Liver (tissue), 9 donors: Measurements from ENCODE around the gene PPP4R3A. TPM values are rescaled to one million over a fixed set of nuclear protein-coding genes. Genes with fewer than 3 reads are reported as not detected.

Experiments used
- DNase-seq: peaks from one replicate; pipeline ENCODE4 v3.0.0-alpha.2; 2017; ENCODE audit warnings: low spot score
- H3K27ac ChIP-seq, 2 donors: one replicate each; pipeline ENCODE4 v1.7.0; 2013; ENCODE audit warnings: inconsistent platforms in 2 of 2, low read length in 2 of 2, control low read depth in 1 of 2, low read depth in 1 of 2, mild to moderate bottlenecking in 1 of 2
- H3K27me3 ChIP-seq, 4 donors: one replicate each; pipeline versions ENCODE4 v1.6.1 to v1.7.0; 2013; ENCODE audit warnings: low read length in 3 of 4, inconsistent platforms in 1 of 4, mild to moderate bottlenecking in 1 of 4, moderate library complexity in 1 of 4; ENCODE audit not compliant: control insufficient read depth in 4 of 4, insufficient read depth in 4 of 4
- H3K36me3 ChIP-seq, 4 donors: one replicate each; pipeline versions ENCODE4 v1.6.1 to v1.7.0; 2013; ENCODE audit warnings: low read length in 3 of 4, mild to moderate bottlenecking in 3 of 4, low read depth in 1 of 4, moderate library complexity in 1 of 4; ENCODE audit not compliant: control insufficient read depth in 4 of 4, insufficient read depth in 3 of 4
- H3K4me1 ChIP-seq, 4 donors: one replicate each; pipeline versions ENCODE4 v1.6.1 to v1.7.0; 2013; ENCODE audit warnings: low read length in 3 of 4, mild to moderate bottlenecking in 3 of 4, moderate library complexity in 1 of 4; ENCODE audit not compliant: control insufficient read depth in 4 of 4, insufficient read depth in 4 of 4
- H3K4me3 ChIP-seq, 3 donors: one replicate each; pipeline versions ENCODE4 v1.6.1 to v1.7.0; 2013; ENCODE audit warnings: low read length in 3 of 3, control low read depth in 1 of 3, low read depth in 1 of 3, mild to moderate bottlenecking in 1 of 3
- H3K9ac ChIP-seq, 2 donors: one replicate each; pipeline ENCODE4 v1.7.0; 2013; ENCODE audit warnings: low read length in 2 of 2, mild to moderate bottlenecking in 2 of 2, moderate library complexity in 2 of 2, control low read depth in 1 of 2, low read depth in 1 of 2
- H3K9me3 ChIP-seq, 4 donors: one replicate each; pipeline versions ENCODE4 v1.6.1 to v1.7.0; 2013; ENCODE audit warnings: low read length in 3 of 4; ENCODE audit not compliant: control insufficient read depth in 4 of 4
- EGR1 ChIP-seq, 2 donors: IDR thresholded peaks; 2 replicates each; pipeline ENCODE4 v1.6.1; 2016 to 2018; ENCODE audit warnings: antibody characterized with exemption in 2 of 2, low read depth in 2 of 2
- FOXA1 ChIP-seq: IDR thresholded peaks from 2 replicates; pipeline ENCODE4 v1.6.1; 2016; ENCODE audit warnings: antibody characterized with exemption
- FOXA2 ChIP-seq: IDR thresholded peaks from 2 replicates; pipeline ENCODE4 v1.6.1; 2016; ENCODE audit warnings: antibody characterized with exemption
- GABPA ChIP-seq, 2 donors: IDR thresholded peaks in 1 of 2; conservative IDR thresholded peaks in 1 of 2; 2 replicates each; pipeline ENCODE4 v1.6.1; 2016; ENCODE audit warnings: antibody characterized with exemption in 2 of 2, mild to moderate bottlenecking in 1 of 2, moderate library complexity in 1 of 2
- HNF4A ChIP-seq, 2 donors: conservative IDR thresholded peaks; 2 replicates each; pipeline ENCODE4 v1.6.1; 2016; ENCODE audit warnings: antibody characterized with exemption in 2 of 2, mild to moderate bottlenecking in 2 of 2
- HNF4G ChIP-seq: IDR thresholded peaks from 2 replicates; pipeline ENCODE4 v1.6.1; 2016; ENCODE audit warnings: antibody characterized with exemption
- JUND ChIP-seq, 2 donors: IDR thresholded peaks; 2 replicates each; pipeline ENCODE4 v1.6.1; 2016; ENCODE audit warnings: antibody characterized with exemption in 2 of 2
- MAX ChIP-seq: IDR thresholded peaks from 2 replicates; pipeline ENCODE4 v1.6.1; 2016; ENCODE audit warnings: antibody characterized with exemption
- NR2F2 ChIP-seq: IDR thresholded peaks from 2 replicates; pipeline ENCODE4 v1.6.1; 2016; ENCODE audit warnings: antibody characterized with exemption
- RAD21 ChIP-seq, 2 donors: IDR thresholded peaks; 2 replicates each; pipeline ENCODE4 v1.6.1; 2016; ENCODE audit warnings: antibody characterized with exemption in 2 of 2, mild to moderate bottlenecking in 2 of 2
- RXRA ChIP-seq, 2 donors: IDR thresholded peaks; 2 replicates each; pipeline ENCODE4 v1.6.1; 2017 to 2018; ENCODE audit warnings: antibody characterized with exemption in 2 of 2, mild to moderate bottlenecking in 1 of 2
- TAF1 ChIP-seq: conservative IDR thresholded peaks from 2 replicates; pipeline ENCODE4 v1.6.1; 2016; ENCODE audit warnings: antibody characterized with exemption, mild to moderate bottlenecking
- YY1 ChIP-seq: IDR thresholded peaks from 2 replicates; pipeline ENCODE4 v1.6.1; 2016; ENCODE audit warnings: antibody characterized with exemption, mild to moderate bottlenecking
- ZBTB33 ChIP-seq: IDR thresholded peaks from 2 replicates; pipeline ENCODE4 v1.6.1; 2016; ENCODE audit warnings: antibody characterized with exemption
- WGBS: extraction: QIAGEN DNeasy Blood & Tissue Kit; methylation state at CpG from one replicate; pipeline ENCODE4 v1.1.7; 2013; 5-methylcytosine and 5-hydroxymethylcytosine counted together
- polyA plus RNA-seq, 2 donors: library from polyadenylated mRNA; stranded (reverse) in 1 of 2; unstranded in 1 of 2; fragments of 200-250 nt in 1 of 2; fragments of >200 nt in 1 of 2; fragmentation: Nextera tagmentation in 1 of 2; extraction: Ambion mirVana in 1 of 2; gene quantifications; one replicate each; pipeline versions ENCODE4 v1.2.1 to v1.2.3, GENCODE V29; 2013 to 2015
- total RNA-seq, 2 donors: library from RNA; depleted of rRNA; stranded (reverse); fragments of >200 nt; gene quantifications; one replicate each; pipeline ENCODE4 v1.2.3, GENCODE V29; 2014
- TF ChIP-seq, protein P1 (sequence below): IDR thresholded peaks from 2 replicates; pipeline ENCODE4 v1.6.1; 2016; ENCODE audit warnings: antibody characterized with exemption, mild to moderate bottlenecking
- TF ChIP-seq, protein P2 (sequence below): fragments of 150-350 bp; IDR thresholded peaks from 2 replicates; pipeline ENCODE4 v1.5.1; 2017; ENCODE audit warnings: improper control_type of control experiment, low read depth, low read length; ENCODE audit not compliant: missing input control
- TF ChIP-seq, protein P3 (sequence below): IDR thresholded peaks from 2 replicates; pipeline ENCODE4 v1.6.1; 2016; ENCODE audit warnings: antibody characterized with exemption
- donor health status: healthy.
- donor health status: healthy.
- donor health status: healthy.
- donor health status: healthy.
- donor health status: healthy.

The PPP4R3A gene
- total and polyA plus RNA-seq, 4 donors, result 18.7 to 63.3 (median 42.5) TPM

DNA sequence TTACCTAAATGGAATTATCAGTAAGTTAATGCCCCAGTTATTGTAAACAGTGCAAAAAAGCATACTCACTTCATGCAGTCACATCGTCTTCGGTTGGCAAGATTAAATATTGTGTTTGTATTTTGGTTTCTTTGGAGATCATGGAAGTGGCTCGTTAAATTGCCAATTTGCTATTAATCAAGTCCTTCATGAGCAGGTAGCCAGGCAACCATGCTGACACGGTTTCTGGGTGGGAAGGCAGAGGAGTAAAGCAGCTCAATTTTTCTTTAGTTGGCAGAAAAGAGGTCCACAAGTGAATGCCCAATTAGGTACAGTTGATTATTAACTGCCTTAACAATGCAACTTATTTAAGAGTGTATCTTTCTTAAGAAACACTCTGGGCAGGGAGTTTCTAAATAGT, 43.9 kb downstream of the PPP4R3A start:
- no peak overlapping the region for H3K4me3 ChIP-seq
- no peak overlapping the region for H3K27ac ChIP-seq
- no peak for DNase-seq
- no peaks in the 10 kb centered on the region for H3K27me3 ChIP-seq
- TF ChIP-seq, protein P1, sequence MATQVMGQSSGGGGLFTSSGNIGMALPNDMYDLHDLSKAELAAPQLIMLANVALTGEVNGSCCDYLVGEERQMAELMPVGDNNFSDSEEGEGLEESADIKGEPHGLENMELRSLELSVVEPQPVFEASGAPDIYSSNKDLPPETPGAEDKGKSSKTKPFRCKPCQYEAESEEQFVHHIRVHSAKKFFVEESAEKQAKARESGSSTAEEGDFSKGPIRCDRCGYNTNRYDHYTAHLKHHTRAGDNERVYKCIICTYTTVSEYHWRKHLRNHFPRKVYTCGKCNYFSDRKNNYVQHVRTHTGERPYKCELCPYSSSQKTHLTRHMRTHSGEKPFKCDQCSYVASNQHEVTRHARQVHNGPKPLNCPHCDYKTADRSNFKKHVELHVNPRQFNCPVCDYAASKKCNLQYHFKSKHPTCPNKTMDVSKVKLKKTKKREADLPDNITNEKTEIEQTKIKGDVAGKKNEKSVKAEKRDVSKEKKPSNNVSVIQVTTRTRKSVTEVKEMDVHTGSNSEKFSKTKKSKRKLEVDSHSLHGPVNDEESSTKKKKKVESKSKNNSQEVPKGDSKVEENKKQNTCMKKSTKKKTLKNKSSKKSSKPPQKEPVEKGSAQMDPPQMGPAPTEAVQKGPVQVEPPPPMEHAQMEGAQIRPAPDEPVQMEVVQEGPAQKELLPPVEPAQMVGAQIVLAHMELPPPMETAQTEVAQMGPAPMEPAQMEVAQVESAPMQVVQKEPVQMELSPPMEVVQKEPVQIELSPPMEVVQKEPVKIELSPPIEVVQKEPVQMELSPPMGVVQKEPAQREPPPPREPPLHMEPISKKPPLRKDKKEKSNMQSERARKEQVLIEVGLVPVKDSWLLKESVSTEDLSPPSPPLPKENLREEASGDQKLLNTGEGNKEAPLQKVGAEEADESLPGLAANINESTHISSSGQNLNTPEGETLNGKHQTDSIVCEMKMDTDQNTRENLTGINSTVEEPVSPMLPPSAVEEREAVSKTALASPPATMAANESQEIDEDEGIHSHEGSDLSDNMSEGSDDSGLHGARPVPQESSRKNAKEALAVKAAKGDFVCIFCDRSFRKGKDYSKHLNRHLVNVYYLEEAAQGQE, result no peak
- TF ChIP-seq JUND (IDR thresholded peaks at IDR 0.05) (no peak), RAD21 (IDR thresholded peaks at IDR 0.05) (no peak), TAF1 (no peak), ZBTB33 (no peak), GABPA (IDR thresholded peaks at IDR 0.05 in 1 of 2, conservative IDR thresholded peaks at IDR 0.05 in 1 of 2) (no peak), MAX (no peak), FOXA2 (no peak), YY1 (no peak), HNF4G (no peak), HNF4A (conservative IDR thresholded peaks at IDR 0.05) (no peak), NR2F2 (no peak), FOXA1 (no peak), EGR1 (IDR thresholded peaks at IDR 0.05; ENCODE audit: low read depth in 2 of 2) (no peak)
- TF ChIP-seq, protein P2, sequence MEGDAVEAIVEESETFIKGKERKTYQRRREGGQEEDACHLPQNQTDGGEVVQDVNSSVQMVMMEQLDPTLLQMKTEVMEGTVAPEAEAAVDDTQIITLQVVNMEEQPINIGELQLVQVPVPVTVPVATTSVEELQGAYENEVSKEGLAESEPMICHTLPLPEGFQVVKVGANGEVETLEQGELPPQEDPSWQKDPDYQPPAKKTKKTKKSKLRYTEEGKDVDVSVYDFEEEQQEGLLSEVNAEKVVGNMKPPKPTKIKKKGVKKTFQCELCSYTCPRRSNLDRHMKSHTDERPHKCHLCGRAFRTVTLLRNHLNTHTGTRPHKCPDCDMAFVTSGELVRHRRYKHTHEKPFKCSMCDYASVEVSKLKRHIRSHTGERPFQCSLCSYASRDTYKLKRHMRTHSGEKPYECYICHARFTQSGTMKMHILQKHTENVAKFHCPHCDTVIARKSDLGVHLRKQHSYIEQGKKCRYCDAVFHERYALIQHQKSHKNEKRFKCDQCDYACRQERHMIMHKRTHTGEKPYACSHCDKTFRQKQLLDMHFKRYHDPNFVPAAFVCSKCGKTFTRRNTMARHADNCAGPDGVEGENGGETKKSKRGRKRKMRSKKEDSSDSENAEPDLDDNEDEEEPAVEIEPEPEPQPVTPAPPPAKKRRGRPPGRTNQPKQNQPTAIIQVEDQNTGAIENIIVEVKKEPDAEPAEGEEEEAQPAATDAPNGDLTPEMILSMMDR, result no peak
- H3K4me1 ChIP-seq, result no peaks in the 10 kb centered on the region
- H3K9ac ChIP-seq, result no peak overlapping the region
- H3K36me3 ChIP-seq, result peaks cover 22 to 66% (median 53%) of the 10 kb centered on the region in 4 donors
- WGBS, result 83% methylated on average over 4 of the region's 4 CpGs
- H3K9me3 ChIP-seq, result no peaks in the 10 kb centered on the region

DNA sequence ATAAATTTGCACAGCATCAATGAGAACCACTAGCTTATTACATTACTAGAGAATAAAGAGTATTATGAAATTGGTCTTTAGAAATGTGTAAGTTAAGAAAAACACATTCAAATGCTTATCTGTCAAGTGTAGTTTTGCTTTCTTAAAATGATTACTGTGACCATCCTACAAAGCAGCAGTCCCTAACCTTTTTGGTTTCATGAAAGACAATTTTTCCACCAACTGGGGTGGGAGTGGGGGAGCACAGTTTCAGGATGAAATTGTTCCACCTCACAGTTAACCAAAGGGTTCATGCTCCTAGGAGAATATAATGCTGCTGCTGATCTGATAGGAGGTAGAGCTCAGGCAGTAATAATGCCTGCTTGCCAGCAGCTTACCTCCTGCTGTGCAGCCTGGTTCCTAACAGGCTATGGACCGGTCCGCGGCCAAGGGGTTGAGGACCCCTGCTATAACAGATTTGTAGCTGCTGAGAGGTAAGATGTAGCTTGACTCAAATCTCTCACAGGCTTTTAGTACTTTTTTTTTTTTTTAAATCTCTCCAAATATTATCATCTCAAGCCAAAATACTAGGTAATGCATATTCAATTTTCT, 45.4 kb downstream of the PPP4R3A start:
- DNase-seq, result no peak
- H3K4me1 ChIP-seq, result no peaks in the 10 kb centered on the region
- H3K36me3 ChIP-seq, result peaks cover 27 to 66% (median 51%) of the 10 kb centered on the region in 4 donors
- H3K4me3 ChIP-seq, result no peak overlapping the region
- H3K9me3 ChIP-seq, result no peaks in the 10 kb centered on the region
- WGBS, result 77% methylated on average over 3 of the region's 3 CpGs
- H3K27ac ChIP-seq, result no peak overlapping the region
- no peaks in the 10 kb centered on the region for H3K27me3 ChIP-seq
- H3K9ac ChIP-seq, result no peak overlapping the region
- no peak for TF ChIP-seq HNF4A (conservative IDR thresholded peaks at IDR 0.05)
- TF ChIP-seq, protein P3, sequence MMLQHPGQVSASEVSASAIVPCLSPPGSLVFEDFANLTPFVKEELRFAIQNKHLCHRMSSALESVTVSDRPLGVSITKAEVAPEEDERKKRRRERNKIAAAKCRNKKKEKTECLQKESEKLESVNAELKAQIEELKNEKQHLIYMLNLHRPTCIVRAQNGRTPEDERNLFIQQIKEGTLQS, result no peak
- TF ChIP-seq MAX, result no peak
- TF ChIP-seq, protein P2, result no peak
- TF ChIP-seq YY1, result no peak
- no peak for TF ChIP-seq ZBTB33
- no peak for TF ChIP-seq RXRA (IDR thresholded peaks at IDR 0.05)
- no peak for TF ChIP-seq RAD21 (IDR thresholded peaks at IDR 0.05)
